Measurements from ENCODE around the gene ATP8B4.

Gene ATP8B4

DNA sequence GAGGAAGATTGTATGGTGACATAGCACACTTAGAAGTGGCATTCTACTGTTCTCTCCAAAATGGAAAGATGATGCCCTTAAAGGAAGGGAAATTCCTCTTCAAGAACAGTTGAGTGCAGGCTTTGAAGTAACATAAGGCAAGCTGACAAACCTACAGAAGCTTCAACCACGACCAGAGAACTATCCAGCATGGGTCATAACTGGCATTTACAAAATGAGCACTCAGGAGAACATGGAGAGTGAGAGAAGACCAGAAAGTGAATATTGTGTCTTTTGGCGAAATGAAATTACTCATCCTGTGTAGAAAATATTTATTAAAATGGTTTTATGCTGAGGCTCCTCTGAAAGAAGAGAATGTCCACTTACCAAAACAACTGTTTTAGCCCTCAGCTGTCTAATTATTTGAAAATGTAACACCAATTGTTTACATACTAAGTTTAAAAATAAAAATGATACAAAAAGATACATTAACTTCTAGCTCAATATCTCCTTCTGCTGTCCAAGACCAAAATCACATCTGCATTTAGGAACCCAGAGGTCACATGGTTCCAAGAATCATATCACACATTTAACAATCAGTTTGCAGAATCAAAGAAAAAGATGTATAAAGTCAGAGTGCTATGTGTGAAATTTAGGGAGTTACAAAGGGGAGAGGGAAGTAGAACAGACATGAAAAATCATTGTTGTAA is 216.9 kb downstream of the ATP8B4 start:
- no peak for TF ChIP-seq ARNTL (CRISPR knock-in tag; IDR thresholded peaks at IDR 0.05; ENCODE audit: borderline replicate concordance, low read depth)
- no peak for TF ChIP-seq PPARA (CRISPR knock-in tag; IDR thresholded peaks at IDR 0.05; ENCODE audit: borderline replicate concordance)
- TF ChIP-seq ZNF8 (CRISPR knock-in tag; IDR thresholded peaks at IDR 0.05) = no peak
- TF ChIP-seq ESRRG (CRISPR knock-in tag; IDR thresholded peaks at IDR 0.05) = no peak
- no peak for TF ChIP-seq RARB (CRISPR knock-in tag; IDR thresholded peaks at IDR 0.05)
- TF ChIP-seq, protein P1, sequence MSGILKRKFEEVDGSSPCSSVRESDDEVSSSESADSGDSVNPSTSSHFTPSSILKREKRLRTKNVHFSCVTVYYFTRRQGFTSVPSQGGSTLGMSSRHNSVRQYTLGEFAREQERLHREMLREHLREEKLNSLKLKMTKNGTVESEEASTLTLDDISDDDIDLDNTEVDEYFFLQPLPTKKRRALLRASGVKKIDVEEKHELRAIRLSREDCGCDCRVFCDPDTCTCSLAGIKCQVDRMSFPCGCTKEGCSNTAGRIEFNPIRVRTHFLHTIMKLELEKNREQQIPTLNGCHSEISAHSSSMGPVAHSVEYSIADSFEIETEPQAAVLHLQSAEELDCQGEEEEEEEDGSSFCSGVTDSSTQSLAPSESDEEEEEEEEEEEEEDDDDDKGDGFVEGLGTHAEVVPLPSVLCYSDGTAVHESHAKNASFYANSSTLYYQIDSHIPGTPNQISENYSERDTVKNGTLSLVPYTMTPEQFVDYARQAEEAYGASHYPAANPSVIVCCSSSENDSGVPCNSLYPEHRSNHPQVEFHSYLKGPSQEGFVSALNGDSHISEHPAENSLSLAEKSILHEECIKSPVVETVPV (CRISPR knock-in tag; IDR thresholded peaks at IDR 0.05) = no peak
- TF ChIP-seq ZNF565 (CRISPR knock-in tag; conservative IDR thresholded peaks at IDR 0.05; ENCODE audit: low read depth) = no peak
- TF ChIP-seq, protein P2, sequence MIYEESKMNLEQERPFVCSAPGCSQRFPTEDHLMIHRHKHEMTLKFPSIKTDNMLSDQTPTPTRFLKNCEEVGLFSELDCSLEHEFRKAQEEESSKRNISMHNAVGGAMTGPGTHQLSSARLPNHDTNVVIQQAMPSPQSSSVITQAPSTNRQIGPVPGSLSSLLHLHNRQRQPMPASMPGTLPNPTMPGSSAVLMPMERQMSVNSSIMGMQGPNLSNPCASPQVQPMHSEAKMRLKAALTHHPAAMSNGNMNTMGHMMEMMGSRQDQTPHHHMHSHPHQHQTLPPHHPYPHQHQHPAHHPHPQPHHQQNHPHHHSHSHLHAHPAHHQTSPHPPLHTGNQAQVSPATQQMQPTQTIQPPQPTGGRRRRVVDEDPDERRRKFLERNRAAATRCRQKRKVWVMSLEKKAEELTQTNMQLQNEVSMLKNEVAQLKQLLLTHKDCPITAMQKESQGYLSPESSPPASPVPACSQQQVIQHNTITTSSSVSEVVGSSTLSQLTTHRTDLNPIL (CRISPR knock-in tag; IDR thresholded peaks at IDR 0.05; ENCODE audit: low read depth) = no peak
- TF ChIP-seq CSDC2 (CRISPR knock-in tag; IDR thresholded peaks at IDR 0.05) = no peak
- ATAC-seq = peak; percentile 36; the same call in 1 of the 3 replicates

DNA sequence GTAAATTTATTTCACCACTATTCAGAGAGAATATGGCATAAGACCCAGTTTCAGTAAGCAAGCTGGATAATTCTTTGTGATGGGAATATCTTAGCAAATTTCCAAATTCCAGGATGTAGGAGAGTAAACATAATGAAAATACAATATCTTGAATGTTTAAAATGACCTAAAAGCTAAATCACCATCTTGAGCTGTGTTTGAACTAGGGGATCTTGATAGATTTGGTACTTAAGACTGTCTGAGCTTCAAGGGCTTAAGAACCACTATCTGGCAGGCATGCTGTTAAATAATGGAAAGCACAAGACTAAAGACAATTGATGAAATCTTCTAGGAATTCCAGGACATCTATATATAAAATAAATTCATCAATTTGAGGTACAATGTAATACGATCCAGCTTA is 217.7 kb downstream of the ATP8B4 start:
- no peak for ATAC-seq
- TF ChIP-seq GLIS3 (CRISPR knock-in tag; IDR thresholded peaks at IDR 0.05) (no peak), ZFP3 (CRISPR knock-in tag; IDR thresholded peaks at IDR 0.05) (no peak), ESRRG (CRISPR knock-in tag; IDR thresholded peaks at IDR 0.05) (no peak), ISL1 (CRISPR knock-in tag; IDR thresholded peaks at IDR 0.05) (no peak), TOX (CRISPR knock-in tag; IDR thresholded peaks at IDR 0.05; ENCODE audit: borderline replicate concordance) (no peak), SNAI2 (CRISPR knock-in tag; IDR thresholded peaks at IDR 0.05) (no peak), BACH2 (CRISPR knock-in tag; IDR thresholded peaks at IDR 0.05; ENCODE audit: borderline replicate concordance) (no peak), RARB (CRISPR knock-in tag; IDR thresholded peaks at IDR 0.05) (no peak), PPARA (CRISPR knock-in tag; IDR thresholded peaks at IDR 0.05; ENCODE audit: borderline replicate concordance) (no peak), CSDC2 (CRISPR knock-in tag; IDR thresholded peaks at IDR 0.05) (no peak)
- TF ChIP-seq, protein P3, sequence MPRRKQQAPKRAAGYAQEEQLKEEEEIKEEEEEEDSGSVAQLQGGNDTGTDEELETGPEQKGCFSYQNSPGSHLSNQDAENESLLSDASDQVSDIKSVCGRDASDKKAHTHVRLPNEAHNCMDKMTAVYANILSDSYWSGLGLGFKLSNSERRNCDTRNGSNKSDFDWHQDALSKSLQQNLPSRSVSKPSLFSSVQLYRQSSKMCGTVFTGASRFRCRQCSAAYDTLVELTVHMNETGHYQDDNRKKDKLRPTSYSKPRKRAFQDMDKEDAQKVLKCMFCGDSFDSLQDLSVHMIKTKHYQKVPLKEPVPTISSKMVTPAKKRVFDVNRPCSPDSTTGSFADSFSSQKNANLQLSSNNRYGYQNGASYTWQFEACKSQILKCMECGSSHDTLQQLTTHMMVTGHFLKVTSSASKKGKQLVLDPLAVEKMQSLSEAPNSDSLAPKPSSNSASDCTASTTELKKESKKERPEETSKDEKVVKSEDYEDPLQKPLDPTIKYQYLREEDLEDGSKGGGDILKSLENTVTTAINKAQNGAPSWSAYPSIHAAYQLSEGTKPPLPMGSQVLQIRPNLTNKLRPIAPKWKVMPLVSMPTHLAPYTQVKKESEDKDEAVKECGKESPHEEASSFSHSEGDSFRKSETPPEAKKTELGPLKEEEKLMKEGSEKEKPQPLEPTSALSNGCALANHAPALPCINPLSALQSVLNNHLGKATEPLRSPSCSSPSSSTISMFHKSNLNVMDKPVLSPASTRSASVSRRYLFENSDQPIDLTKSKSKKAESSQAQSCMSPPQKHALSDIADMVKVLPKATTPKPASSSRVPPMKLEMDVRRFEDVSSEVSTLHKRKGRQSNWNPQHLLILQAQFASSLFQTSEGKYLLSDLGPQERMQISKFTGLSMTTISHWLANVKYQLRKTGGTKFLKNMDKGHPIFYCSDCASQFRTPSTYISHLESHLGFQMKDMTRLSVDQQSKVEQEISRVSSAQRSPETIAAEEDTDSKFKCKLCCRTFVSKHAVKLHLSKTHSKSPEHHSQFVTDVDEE (CRISPR knock-in tag; IDR thresholded peaks at IDR 0.05) = no peak
- TF ChIP-seq, protein P4, sequence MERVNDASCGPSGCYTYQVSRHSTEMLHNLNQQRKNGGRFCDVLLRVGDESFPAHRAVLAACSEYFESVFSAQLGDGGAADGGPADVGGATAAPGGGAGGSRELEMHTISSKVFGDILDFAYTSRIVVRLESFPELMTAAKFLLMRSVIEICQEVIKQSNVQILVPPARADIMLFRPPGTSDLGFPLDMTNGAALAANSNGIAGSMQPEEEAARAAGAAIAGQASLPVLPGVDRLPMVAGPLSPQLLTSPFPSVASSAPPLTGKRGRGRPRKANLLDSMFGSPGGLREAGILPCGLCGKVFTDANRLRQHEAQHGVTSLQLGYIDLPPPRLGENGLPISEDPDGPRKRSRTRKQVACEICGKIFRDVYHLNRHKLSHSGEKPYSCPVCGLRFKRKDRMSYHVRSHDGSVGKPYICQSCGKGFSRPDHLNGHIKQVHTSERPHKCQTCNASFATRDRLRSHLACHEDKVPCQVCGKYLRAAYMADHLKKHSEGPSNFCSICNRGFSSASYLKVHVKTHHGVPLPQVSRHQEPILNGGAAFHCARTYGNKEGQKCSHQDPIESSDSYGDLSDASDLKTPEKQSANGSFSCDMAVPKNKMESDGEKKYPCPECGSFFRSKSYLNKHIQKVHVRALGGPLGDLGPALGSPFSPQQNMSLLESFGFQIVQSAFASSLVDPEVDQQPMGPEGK (CRISPR knock-in tag; IDR thresholded peaks at IDR 0.05; ENCODE audit: borderline replicate concordance) = no peak
- TF ChIP-seq, protein P1 (CRISPR knock-in tag; IDR thresholded peaks at IDR 0.05) = no peak

DNA sequence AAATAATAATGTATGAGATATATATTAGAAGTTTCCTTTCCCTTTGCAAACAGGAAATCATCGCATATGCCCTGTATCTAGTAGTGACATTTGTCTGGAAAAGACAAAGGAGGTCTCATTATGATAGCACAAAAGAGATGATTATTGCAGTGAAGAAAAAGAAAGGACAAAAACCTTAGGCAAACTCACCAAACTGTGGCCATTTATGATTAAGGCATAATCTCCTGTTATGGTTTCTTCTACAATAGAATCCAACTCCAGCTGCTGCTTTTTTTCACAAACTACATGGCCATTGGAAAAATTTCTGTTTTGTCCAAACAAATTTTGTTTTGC is 218.2 kb downstream of the ATP8B4 start:
- no peak for ATAC-seq
- TF ChIP-seq, protein P5, sequence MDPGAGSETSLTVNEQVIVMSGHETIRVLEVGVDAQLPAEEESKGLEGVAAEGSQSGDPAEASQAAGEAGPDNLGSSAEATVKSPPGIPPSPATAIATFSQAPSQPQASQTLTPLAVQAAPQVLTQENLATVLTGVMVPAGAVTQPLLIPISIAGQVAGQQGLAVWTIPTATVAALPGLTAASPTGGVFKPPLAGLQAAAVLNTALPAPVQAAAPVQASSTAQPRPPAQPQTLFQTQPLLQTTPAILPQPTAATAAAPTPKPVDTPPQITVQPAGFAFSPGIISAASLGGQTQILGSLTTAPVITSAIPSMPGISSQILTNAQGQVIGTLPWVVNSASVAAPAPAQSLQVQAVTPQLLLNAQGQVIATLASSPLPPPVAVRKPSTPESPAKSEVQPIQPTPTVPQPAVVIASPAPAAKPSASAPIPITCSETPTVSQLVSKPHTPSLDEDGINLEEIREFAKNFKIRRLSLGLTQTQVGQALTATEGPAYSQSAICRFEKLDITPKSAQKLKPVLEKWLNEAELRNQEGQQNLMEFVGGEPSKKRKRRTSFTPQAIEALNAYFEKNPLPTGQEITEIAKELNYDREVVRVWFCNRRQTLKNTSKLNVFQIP (CRISPR knock-in tag; IDR thresholded peaks at IDR 0.05; ENCODE audit: borderline replicate concordance, low read depth) = no peak
- no peak for TF ChIP-seq SNAI2 (CRISPR knock-in tag; IDR thresholded peaks at IDR 0.05)
- no peak for TF ChIP-seq TCF4 (CRISPR knock-in tag; IDR thresholded peaks at IDR 0.05; ENCODE audit: borderline replicate concordance)
- no peak for TF ChIP-seq ISL1 (CRISPR knock-in tag; IDR thresholded peaks at IDR 0.05)
- TF ChIP-seq ZFP3 (CRISPR knock-in tag; IDR thresholded peaks at IDR 0.05) = no peak
- no peak for TF ChIP-seq RARB (CRISPR knock-in tag; IDR thresholded peaks at IDR 0.05)
- no peak for TF ChIP-seq ZNF8 (CRISPR knock-in tag; IDR thresholded peaks at IDR 0.05)
- TF ChIP-seq, protein P4 (CRISPR knock-in tag; IDR thresholded peaks at IDR 0.05; ENCODE audit: borderline replicate concordance) = no peak
- no peak for TF ChIP-seq ZNF565 (CRISPR knock-in tag; conservative IDR thresholded peaks at IDR 0.05; ENCODE audit: low read depth)
- TF ChIP-seq ARNTL (CRISPR knock-in tag; IDR thresholded peaks at IDR 0.05; ENCODE audit: borderline replicate concordance, low read depth) = no peak
- TF ChIP-seq, protein P1 (CRISPR knock-in tag; IDR thresholded peaks at IDR 0.05) = no peak
- no peak for TF ChIP-seq OSR1 (CRISPR knock-in tag; IDR thresholded peaks at IDR 0.05)
